ENCODE measurements around the gene ADAM17. TPM values are rescaled to one million over a fixed set of nuclear protein-coding genes. Genes with fewer than 3 reads are reported as not detected.

The ADAM17 gene
- total and polyA plus RNA-seq, 10 donors, result 9.4 to 54.0 (median 32.5) TPM

DNA sequence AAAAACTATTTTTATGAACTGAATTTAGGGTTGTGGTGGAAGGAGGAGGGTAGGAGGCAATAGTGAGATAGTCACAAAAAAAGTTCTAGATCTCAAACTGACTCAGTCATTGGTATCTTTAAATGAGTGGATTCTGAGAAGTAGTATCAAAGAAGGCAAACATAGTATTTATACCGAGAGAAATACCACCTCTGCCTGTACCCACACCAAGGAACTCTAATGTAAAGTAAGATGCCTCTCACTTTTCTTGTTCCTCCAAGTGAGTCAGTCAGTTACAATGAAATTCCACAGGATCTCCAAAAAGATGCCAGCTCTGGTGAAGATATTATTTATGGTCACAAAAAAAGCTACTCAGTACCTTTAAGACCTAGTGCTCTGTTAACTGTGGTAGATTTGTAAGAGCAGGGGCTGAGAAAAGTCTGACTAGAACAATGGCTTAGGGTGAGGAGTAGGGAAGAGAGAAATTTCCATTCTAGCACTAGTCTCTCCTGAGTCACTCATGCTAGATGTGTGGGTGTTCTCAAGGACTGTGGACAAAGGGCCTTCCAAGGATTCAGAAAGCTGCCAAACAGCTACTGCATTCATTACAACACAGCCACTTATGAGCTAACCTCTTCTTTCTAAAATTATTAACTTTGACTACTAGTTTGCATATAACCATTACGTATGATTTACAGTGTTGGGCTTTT lies 38.9 kb upstream of the ADAM17 start:
- 59 to 79% (median 69%) methylated on average over 2 of the region's 2 CpGs for WGBS, 5 donors

DNA sequence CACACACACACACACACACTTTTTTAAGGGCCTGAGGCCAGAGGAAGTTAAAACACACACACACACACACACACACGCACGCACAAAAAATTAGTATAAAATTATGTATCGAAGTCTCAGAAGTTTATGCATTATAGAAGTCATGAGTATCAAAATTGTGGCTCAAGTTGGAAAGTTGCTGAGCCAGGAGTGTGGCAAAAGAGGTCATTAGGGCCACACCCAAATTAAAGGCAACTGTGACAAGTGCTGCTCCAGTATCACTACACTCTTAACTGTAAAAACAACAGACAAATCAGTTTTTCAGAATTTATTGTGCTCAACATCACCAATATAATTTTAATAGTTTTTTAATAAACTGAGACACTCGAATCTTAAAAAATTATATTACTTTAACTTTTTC lies 38.3 kb upstream of the ADAM17 start:
- Histone ChIP-seq H3K36me3 (peaks cover 0 to 48% (median 18%) of the 10 kb centered on the region in 6 donors), H3K4me3 (no peak overlapping the region), H3K27ac (peak overlapping the region in 1 of 8 donors; percentile 49), H3K9me3 (peaks cover 0 to 8% (median 2%) of the 10 kb centered on the region in 8 donors), H3K4me1 (peaks cover 19 to 58% (median 36%) of the 10 kb centered on the region in 6 donors), H3K27me3 (replicated peaks in 1 of 7) (no peaks in the 10 kb centered on the region)
- WGBS, 5 donors, result 79 to 87% (median 82%) methylated on average over 4 of the region's 4 CpGs
- no peak for DNase-seq
- no peak for TF ChIP-seq POLR2A (IDR thresholded peaks at IDR 0.05)
- TF ChIP-seq POLR2AphosphoS5 (IDR thresholded peaks at IDR 0.05), result no peak
- TF ChIP-seq, protein P1, sequence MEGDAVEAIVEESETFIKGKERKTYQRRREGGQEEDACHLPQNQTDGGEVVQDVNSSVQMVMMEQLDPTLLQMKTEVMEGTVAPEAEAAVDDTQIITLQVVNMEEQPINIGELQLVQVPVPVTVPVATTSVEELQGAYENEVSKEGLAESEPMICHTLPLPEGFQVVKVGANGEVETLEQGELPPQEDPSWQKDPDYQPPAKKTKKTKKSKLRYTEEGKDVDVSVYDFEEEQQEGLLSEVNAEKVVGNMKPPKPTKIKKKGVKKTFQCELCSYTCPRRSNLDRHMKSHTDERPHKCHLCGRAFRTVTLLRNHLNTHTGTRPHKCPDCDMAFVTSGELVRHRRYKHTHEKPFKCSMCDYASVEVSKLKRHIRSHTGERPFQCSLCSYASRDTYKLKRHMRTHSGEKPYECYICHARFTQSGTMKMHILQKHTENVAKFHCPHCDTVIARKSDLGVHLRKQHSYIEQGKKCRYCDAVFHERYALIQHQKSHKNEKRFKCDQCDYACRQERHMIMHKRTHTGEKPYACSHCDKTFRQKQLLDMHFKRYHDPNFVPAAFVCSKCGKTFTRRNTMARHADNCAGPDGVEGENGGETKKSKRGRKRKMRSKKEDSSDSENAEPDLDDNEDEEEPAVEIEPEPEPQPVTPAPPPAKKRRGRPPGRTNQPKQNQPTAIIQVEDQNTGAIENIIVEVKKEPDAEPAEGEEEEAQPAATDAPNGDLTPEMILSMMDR (IDR thresholded peaks at IDR 0.05 in 8 of 11, conservative IDR thresholded peaks at IDR 0.05 in 3 of 11), result no peak
- intact Hi-C loops (cut with DNase I; ENCODE audit: low total_unique reads), result no loop called here

More for the DNA sequence above, 38.9 kb upstream of the ADAM17 start:
- Histone ChIP-seq H3K4me1 (peaks cover 19 to 58% (median 36%) of the 10 kb centered on the region in 6 donors), H3K27ac (peak overlapping the region in 2 of 8 donors; percentile 6 to 49), H3K36me3 (peaks cover 0 to 48% (median 17%) of the 10 kb centered on the region in 6 donors), H3K27me3 (replicated peaks in 1 of 7) (no peaks in the 10 kb centered on the region), H3K9me3 (peaks cover 3 to 13% (median 8%) of the 10 kb centered on the region in 8 donors), H3K4me3 (no peak overlapping the region)
- intact Hi-C loops (cut with DNase I; ENCODE audit: low total_unique reads), result no loop called here
- DNase-seq, result no peak
- TF ChIP-seq POLR2A (IDR thresholded peaks at IDR 0.05) (no peak), POLR2AphosphoS5 (IDR thresholded peaks at IDR 0.05) (no peak)
- TF ChIP-seq, protein P1 (IDR thresholded peaks at IDR 0.05 in 8 of 11, conservative IDR thresholded peaks at IDR 0.05 in 3 of 11), result no peak

DNA sequence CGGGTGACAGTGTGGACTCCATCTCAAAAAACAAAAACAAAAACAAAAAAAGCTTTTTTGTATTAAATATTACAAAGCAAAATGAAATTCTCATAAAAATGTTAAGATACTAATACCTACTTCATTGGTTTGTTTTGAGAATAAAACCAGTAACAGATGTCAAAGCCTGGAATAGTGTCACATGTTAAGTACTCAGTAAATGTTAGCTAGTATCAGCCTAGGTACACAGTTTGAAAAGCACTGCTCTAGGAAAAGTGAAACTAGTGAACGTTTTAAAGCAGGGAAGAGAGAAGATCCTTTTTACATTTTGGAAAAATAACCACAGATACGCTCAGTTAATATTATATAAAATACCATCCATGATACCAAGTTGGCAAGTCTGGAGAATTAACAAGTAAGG lies 37.1 kb upstream of the ADAM17 start:
- no peak for DNase-seq
- H3K27ac ChIP-seq, result no peak overlapping the region
- H3K4me1 ChIP-seq, result peaks cover 19 to 57% (median 36%) of the 10 kb centered on the region in 6 donors
- intact Hi-C loops (cut with DNase I; ENCODE audit: low total_unique reads), result no loop called here
- H3K4me3 ChIP-seq, result no peak overlapping the region
- 71 to 81% (median 76%) methylated on average over 3 of the region's 3 CpGs for WGBS, 5 donors
- H3K36me3 ChIP-seq, result peaks cover 2 to 48% (median 26%) of the 10 kb centered on the region in 6 donors
- TF ChIP-seq, protein P1 (IDR thresholded peaks at IDR 0.05 in 8 of 11, conservative IDR thresholded peaks at IDR 0.05 in 3 of 11), result no peak
- TF ChIP-seq POLR2AphosphoS5 (IDR thresholded peaks at IDR 0.05) (no peak), POLR2A (IDR thresholded peaks at IDR 0.05) (no peak)
- no peaks in the 10 kb centered on the region for H3K27me3 ChIP-seq (replicated peaks in 1 of 7)
- H3K9me3 ChIP-seq, result no peaks in the 10 kb centered on the region

DNA sequence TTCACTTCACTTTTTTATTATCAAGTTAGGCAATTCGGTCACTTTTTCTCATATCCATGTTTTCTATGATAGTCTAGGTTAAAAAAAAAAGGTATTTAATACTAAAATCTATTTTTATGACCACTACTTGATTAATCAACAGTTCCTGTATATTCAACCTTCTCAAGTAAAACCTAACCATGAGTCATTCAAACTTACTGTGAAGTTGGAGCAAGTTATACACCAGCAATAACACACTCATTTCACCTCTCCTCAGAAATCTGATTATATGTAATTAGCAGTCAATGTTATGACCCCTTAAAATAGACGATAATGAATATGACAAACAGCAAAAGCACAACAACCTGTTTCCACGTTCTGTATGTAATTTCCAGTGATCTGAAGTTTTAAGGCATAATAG lies 35.0 kb upstream of the ADAM17 start:
- H3K36me3 ChIP-seq, result peaks cover 2 to 69% (median 40%) of the 10 kb centered on the region in 6 donors
- 86 to 94% (median 87%) methylated on average over 3 of the region's 3 CpGs for WGBS, 5 donors
- H3K9me3 ChIP-seq, result no peaks in the 10 kb centered on the region
- H3K4me1 ChIP-seq, result peaks cover 9 to 37% (median 20%) of the 10 kb centered on the region in 6 donors
- H3K27me3 ChIP-seq (replicated peaks in 1 of 7), result no peaks in the 10 kb centered on the region
- intact Hi-C loops (cut with DNase I; ENCODE audit: low total_unique reads), result no loop called here
- TF ChIP-seq POLR2A (IDR thresholded peaks at IDR 0.05) (no peak), POLR2AphosphoS5 (IDR thresholded peaks at IDR 0.05) (no peak)
- TF ChIP-seq, protein P1 (IDR thresholded peaks at IDR 0.05 in 8 of 11, conservative IDR thresholded peaks at IDR 0.05 in 3 of 11), result no peak
- H3K27ac ChIP-seq, result no peak overlapping the region
- H3K4me3 ChIP-seq, result no peak overlapping the region
- DNase-seq, result no peak

Data from spleen (tissue), 11 donors.